H9 (cell line): ENCODE results near the gene WDPCP. TPM values are rescaled to one million over a fixed set of nuclear protein-coding genes. Genes with fewer than 3 reads are reported as not detected.

Experiments
- DNase-seq: peaks from one replicate; pipeline ENCODE4 v3.0.0-alpha.2; 2017
- H2AFZ ChIP-seq: one replicate; pipeline ENCODE4 v1.6.1; 2013; ENCODE audit warnings: mild to moderate bottlenecking, low read length, control low read depth, moderate library complexity
- H2AK5ac ChIP-seq: 2 replicates; pipeline ENCODE4 v1.6.1; 2013; ENCODE audit warnings: low read length, control low read depth, mixed read lengths; ENCODE audit not compliant: insufficient read length
- H2BK120ac ChIP-seq: one replicate; pipeline ENCODE4 v1.6.1; 2013; ENCODE audit warnings: low read depth, mild to moderate bottlenecking, low read length, control low read depth, inconsistent platforms; ENCODE audit not compliant: poor library complexity, severe bottlenecking
- H2BK12ac ChIP-seq: 2 replicates; pipeline ENCODE4 v1.6.1; 2013; ENCODE audit warnings: low read length, control low read depth, mixed read lengths, low read depth; ENCODE audit not compliant: insufficient read length
- H2BK15ac ChIP-seq: 2 replicates; pipeline ENCODE4 v1.6.1; 2013; ENCODE audit warnings: low read depth, low read length, control low read depth
- H2BK20ac ChIP-seq: one replicate; pipeline ENCODE4 v1.6.1; 2013; ENCODE audit warnings: low read depth, mild to moderate bottlenecking, low read length, control low read depth, inconsistent platforms; ENCODE audit not compliant: poor library complexity, severe bottlenecking
- H2BK5ac ChIP-seq: 2 replicates; pipeline ENCODE4 v1.6.1; 2013; ENCODE audit warnings: low read length, control low read depth, mixed read lengths; ENCODE audit not compliant: insufficient read length
- H3K14ac ChIP-seq: 2 replicates; pipeline ENCODE4 v1.6.1; 2013; ENCODE audit warnings: low read length, control low read depth; ENCODE audit not compliant: insufficient read depth
- H3K18ac ChIP-seq: 2 replicates; pipeline ENCODE4 v1.6.1; 2013; ENCODE audit warnings: low read depth, mild to moderate bottlenecking, mixed read lengths, low read length, control low read depth; ENCODE audit not compliant: insufficient read length
- H3K23ac ChIP-seq: 2 replicates; pipeline ENCODE4 v1.6.1; 2013; ENCODE audit warnings: low read length, control low read depth, mixed read lengths, low read depth; ENCODE audit not compliant: insufficient read length
- H3K23me2 ChIP-seq: 2 replicates; pipeline ENCODE4 v1.6.1; 2013; ENCODE audit warnings: low read depth, mild to moderate bottlenecking, mixed read lengths, low read length, control low read depth; ENCODE audit not compliant: insufficient read length, poor library complexity, severe bottlenecking
- H3K27ac ChIP-seq: 2 replicates; pipeline ENCODE4 v1.5.1; 2013; ENCODE audit warnings: low read length, control low read depth, mixed read lengths, low read depth; ENCODE audit not compliant: insufficient read length
- H3K27me3 ChIP-seq: 2 replicates; pipeline ENCODE4 v1.6.1; 2013; ENCODE audit warnings: low read length, control low read depth, inconsistent platforms; ENCODE audit not compliant: insufficient read depth
- H3K4ac ChIP-seq: 2 replicates; pipeline ENCODE4 v1.6.1; 2013; ENCODE audit warnings: low read depth, mild to moderate bottlenecking, control low read depth, inconsistent platforms, low read length, moderate library complexity
- H3K4me1 ChIP-seq: 2 replicates; pipeline ENCODE4 v1.6.1; 2013; ENCODE audit warnings: low read length, control low read depth, inconsistent platforms; ENCODE audit not compliant: insufficient read depth
- H3K4me2 ChIP-seq: 2 replicates; pipeline ENCODE4 v1.6.1; 2013; ENCODE audit warnings: low read length, control low read depth, mixed read lengths; ENCODE audit not compliant: insufficient read length, insufficient read depth
- H3K56ac ChIP-seq: 2 replicates; pipeline ENCODE4 v1.6.1; 2013; ENCODE audit warnings: low read depth, mild to moderate bottlenecking, mixed read lengths, low read length, control low read depth; ENCODE audit not compliant: insufficient read length
- H3K79me1 ChIP-seq: 2 replicates; pipeline ENCODE4 v1.6.1; 2013; ENCODE audit warnings: low read depth, mild to moderate bottlenecking, moderate library complexity, low read length, control low read depth, inconsistent platforms; ENCODE audit not compliant: insufficient read depth, poor library complexity, severe bottlenecking
- H3K79me2 ChIP-seq: 2 replicates; pipeline ENCODE4 v1.6.1; 2013; ENCODE audit warnings: low read length, control low read depth, inconsistent platforms; ENCODE audit not compliant: insufficient read depth
- H3K9ac ChIP-seq: 2 replicates; pipeline ENCODE4 v1.6.1; 2013; ENCODE audit warnings: low read length, control low read depth, mixed read lengths; ENCODE audit not compliant: insufficient read length; ENCODE audit errors: extremely low read depth
- H3K9me3 ChIP-seq: one replicate; pipeline ENCODE4 v1.6.1; 2013; ENCODE audit warnings: low read depth, low read length, inconsistent platforms; ENCODE audit not compliant: control insufficient read depth
- H3T11ph ChIP-seq: one replicate; pipeline ENCODE4 v1.6.1; 2013; ENCODE audit warnings: mild to moderate bottlenecking, low read length, control low read depth, inconsistent platforms
- H4K20me1 ChIP-seq: one replicate; pipeline ENCODE4 v1.6.1; 2013; ENCODE audit not compliant: control insufficient read depth, insufficient read length, insufficient read depth
- H4K5ac ChIP-seq: 2 replicates; pipeline ENCODE4 v1.6.1; 2013; ENCODE audit warnings: low read depth, mild to moderate bottlenecking, mixed read lengths, low read length, control low read depth; ENCODE audit not compliant: insufficient read length
- H4K8ac ChIP-seq: replicated peaks from 2 replicates; pipeline ENCODE4 v1.6.1; 2013; ENCODE audit warnings: low read length, control low read depth, mixed read lengths, low read depth; ENCODE audit not compliant: insufficient read length
- H4K91ac ChIP-seq: 2 replicates; pipeline ENCODE4 v1.6.1; 2013; ENCODE audit warnings: low read depth, mild to moderate bottlenecking, moderate library complexity, mixed read lengths, low read length, control low read depth; ENCODE audit not compliant: insufficient read length
- H3K27ac Mint-ChIP-seq, 3 experiments: 2 replicates in 2 of 3; 3 replicates in 1 of 3; pipeline ENCODE4 v1.8.0; 2020 to 2021; ENCODE audit warnings: mixed read lengths in 3 of 3, mild to moderate bottlenecking in 1 of 3, moderate library complexity in 1 of 3
- H3K27me3 Mint-ChIP-seq: 2 replicates; pipeline ENCODE4 v1.8.0; 2021; ENCODE audit warnings: low read depth, mild to moderate bottlenecking, moderate library complexity, mixed read lengths
- H3K36me3 Mint-ChIP-seq, 3 experiments: 2 replicates in 2 of 3; 3 replicates in 1 of 3; pipeline ENCODE4 v1.8.0; 2020 to 2021; ENCODE audit warnings: low read depth in 3 of 3, mixed read lengths in 3 of 3; ENCODE audit not compliant: insufficient read depth in 1 of 3
- H3K4me1 Mint-ChIP-seq, 2 experiments: 2 replicates each; pipeline ENCODE4 v1.8.0; 2020; ENCODE audit warnings: mixed read lengths in 2 of 2
- H3K4me3 Mint-ChIP-seq, 2 experiments: 2 replicates in 1 of 2; 3 replicates in 1 of 2; pipeline ENCODE4 v1.8.0; 2020 to 2021; ENCODE audit warnings: mild to moderate bottlenecking in 2 of 2, mixed read lengths in 2 of 2, moderate library complexity in 1 of 2
- H3K9me3 Mint-ChIP-seq, 2 experiments: 2 replicates in 1 of 2; 3 replicates in 1 of 2; pipeline ENCODE4 v1.8.0; 2020; ENCODE audit warnings: mild to moderate bottlenecking in 2 of 2, mixed read lengths in 2 of 2, moderate library complexity in 1 of 2
- CTCF ChIP-seq: fragments of 200-600 bp; sonication (generic); conservative IDR thresholded peaks from 3 replicates; pipeline ENCODE4 v1.8.0; 2021; ENCODE audit warnings: antibody characterized with exemption, mild to moderate bottlenecking
- WGBS: extraction: QIAGEN DNeasy Blood & Tissue Kit; methylation state at CpG from one replicate; pipeline ENCODE4 v1.1.7; 2013; ENCODE audit warnings: missing lambda C conversion rate, low lambda C conversion rate, mixed read lengths; ENCODE audit not compliant: insufficient read length; ENCODE audit errors: extremely low coverage; 5-methylcytosine and 5-hydroxymethylcytosine counted together
- total RNA-seq: library from RNA; stranded (reverse); gene quantifications from 2 replicates; pipeline ENCODE4 v1.2.1, GENCODE V29; 2021

WDPCP gene
- total RNA-seq, 1 experiment from 2014 or later, result 22.4 TPM

DNA sequence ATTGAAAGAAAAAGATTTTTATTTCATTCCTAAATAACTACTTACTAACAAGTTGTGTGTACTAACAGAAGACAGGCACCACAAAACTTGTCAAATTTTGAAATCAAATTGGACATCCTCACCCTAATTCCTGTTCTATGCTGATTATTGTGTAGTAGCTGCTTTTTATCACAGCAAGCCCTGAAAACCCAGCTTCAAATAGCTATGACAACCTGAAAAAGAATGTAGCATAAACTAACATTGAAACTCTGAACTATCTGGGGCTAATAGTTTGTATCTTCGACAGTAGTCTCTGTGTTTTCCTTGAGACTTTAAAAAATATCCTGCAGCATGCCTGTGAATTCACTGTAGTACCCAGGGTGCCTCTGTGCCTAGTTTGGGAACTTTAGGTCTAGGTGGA lies 122.6 kb downstream of the WDPCP start:
- Histone ChIP-seq H3K79me2 (no peaks in the 10 kb centered on the region), H2BK120ac (no peak overlapping the region), H4K20me1 (no peaks in the 10 kb centered on the region), H3K27me3 (no peaks in the 10 kb centered on the region), H3K9ac (no peak overlapping the region), H3K56ac (no peak overlapping the region), H3K23me2 (no peaks in the 10 kb centered on the region), H4K91ac (no peak overlapping the region), H3K79me1 (no peaks in the 10 kb centered on the region), H3K4me2 (no peak overlapping the region), H3T11ph (no peak overlapping the region), H3K9me3 (no peaks in the 10 kb centered on the region), H2AK5ac (no peak overlapping the region), H4K8ac (no peak overlapping the region), H2BK5ac (no peak overlapping the region), H3K4ac (no peak overlapping the region), H4K5ac (no peak overlapping the region), H2AFZ (no peak overlapping the region), H3K4me1 (no peaks in the 10 kb centered on the region), H3K23ac (no peak overlapping the region), H2BK12ac (no peak overlapping the region), H2BK15ac (no peak overlapping the region), H2BK20ac (no peak overlapping the region), H3K14ac (no peak overlapping the region), H3K27ac (no peak overlapping the region), H3K18ac (no peak overlapping the region)
- no peak overlapping the region for H3K4me3 Mint-ChIP-seq
- no peaks in the 10 kb centered on the region for H3K27me3 Mint-ChIP-seq
- no peak for DNase-seq
- H3K9me3 Mint-ChIP-seq, result peaks cover 9 to 17% of the 10 kb centered on the region in 2 experiments; a peak in 4 of 5 replicates
- peaks cover 44 to 68% (median 59%) of the 10 kb centered on the region in 3 experiments for H3K36me3 Mint-ChIP-seq
- H3K4me1 Mint-ChIP-seq, result peaks cover 5 to 7% of the 10 kb centered on the region in 2 experiments
- TF ChIP-seq CTCF, result no peak
- no CpG with 5 or more reads among the region's 1 CpG for WGBS
- no peak overlapping the region for H3K27ac Mint-ChIP-seq
